HepG2 (cell line): Measurements from ENCODE around the gene C20orf204. TPM values are rescaled to one million over a fixed set of nuclear protein-coding genes. Genes with fewer than 3 reads are reported as not detected.

ENCODE experiments used
- CENPBD1 ChIP-seq: sonication (generic); formaldehyde crosslinking; IDR thresholded peaks from 2 replicates; pipeline ENCODE4 v1.8.0; 2022; ENCODE audit warnings: missing genetic modification reagents, low read depth, mild to moderate bottlenecking, borderline replicate concordance
- E2F1 ChIP-seq: sonication (generic); formaldehyde crosslinking; IDR thresholded peaks from 2 replicates; pipeline ENCODE4 v1.5.0; 2020; ENCODE audit warnings: missing genetic modification reagents
- E2F5 ChIP-seq: sonication (generic); formaldehyde crosslinking; conservative IDR thresholded peaks from 2 replicates; pipeline ENCODE4 v1.4.0; 2020; ENCODE audit warnings: missing genetic modification reagents
- POGK ChIP-seq: sonication (generic); formaldehyde crosslinking; conservative IDR thresholded peaks from 2 replicates; pipeline ENCODE4 v1.8.0; 2022; ENCODE audit warnings: mild to moderate bottlenecking, moderate library complexity, missing genetic modification reagents
- RCOR2 ChIP-seq: IDR thresholded peaks from 2 replicates; pipeline ENCODE4 v1.6.1; 2016; ENCODE audit warnings: missing biosample characterization, missing genetic modification reagents
- RFXAP ChIP-seq: sonication (generic); formaldehyde crosslinking; IDR thresholded peaks from 2 replicates; pipeline ENCODE4 v1.4.0; 2020; ENCODE audit warnings: missing genetic modification reagents, borderline replicate concordance
- SIX1 ChIP-seq: sonication (generic); formaldehyde crosslinking; IDR thresholded peaks from 2 replicates; pipeline ENCODE4 v1.4.0; 2020; ENCODE audit warnings: missing genetic modification reagents, borderline replicate concordance
- TOPORS ChIP-seq: sonication (generic); formaldehyde crosslinking; IDR thresholded peaks from 2 replicates; pipeline ENCODE4 v1.8.0; 2023; ENCODE audit warnings: mild to moderate bottlenecking, missing genetic modification reagents
- TRIM22 ChIP-seq: fragments of 450-650 bp; IDR thresholded peaks from 2 replicates; pipeline ENCODE4 v1.6.1; 2017
- ZFP62 ChIP-seq: sonication (generic); formaldehyde crosslinking; IDR thresholded peaks from 2 replicates; pipeline ENCODE4 v1.4.0; 2020; ENCODE audit warnings: missing genetic modification reagents
- ZFY ChIP-seq: sonication (generic); formaldehyde crosslinking; IDR thresholded peaks from 2 replicates; pipeline ENCODE4 v1.4.0; 2020; ENCODE audit warnings: missing genetic modification reagents
- ZNF256 ChIP-seq: sonication (generic); formaldehyde crosslinking; conservative IDR thresholded peaks from 2 replicates; pipeline ENCODE4 v1.4.0; 2020; ENCODE audit warnings: missing genetic modification reagents
- ZNF263 ChIP-seq: sonication (generic); formaldehyde crosslinking; IDR thresholded peaks from 2 replicates; pipeline ENCODE4 v1.4.0; 2020; ENCODE audit warnings: missing genetic modification reagents
- ZNF33B ChIP-seq: sonication (generic); formaldehyde crosslinking; IDR thresholded peaks from 2 replicates; pipeline ENCODE4 v1.5.1; 2020; ENCODE audit warnings: mild to moderate bottlenecking, missing genetic modification reagents
- ZNF362 ChIP-seq: sonication (generic); formaldehyde crosslinking; IDR thresholded peaks from 2 replicates; pipeline ENCODE4 v1.4.0; 2020; ENCODE audit warnings: missing genetic modification reagents, mild to moderate bottlenecking, borderline replicate concordance
- ZNF644 ChIP-seq: IDR thresholded peaks from 2 replicates; pipeline ENCODE4 v1.6.1; 2016; ENCODE audit warnings: low read depth
- ZNF674 ChIP-seq: sonication (generic); formaldehyde crosslinking; IDR thresholded peaks from 2 replicates; pipeline ENCODE4 v1.5.0; 2020; ENCODE audit warnings: low read depth, mild to moderate bottlenecking, missing genetic modification reagents
- ZNF766 ChIP-seq: sonication (generic); formaldehyde crosslinking; IDR thresholded peaks from 2 replicates; pipeline ENCODE4 v1.5.0; 2020; ENCODE audit warnings: missing genetic modification reagents, borderline replicate concordance
- ZNF782 ChIP-seq: sonication (generic); formaldehyde crosslinking; IDR thresholded peaks from 2 replicates; pipeline ENCODE4 v1.4.0; 2020; ENCODE audit warnings: missing genetic modification reagents, mild to moderate bottlenecking, borderline replicate concordance
- polyA plus RNA-seq, 8 experiments: library from polyadenylated mRNA; depleted of rRNA in 3 of 8; stranded (reverse) in 7 of 8; unstranded in 1 of 8; fragments of >200 nt; fragmentation: Illumina TruSeq in 4 of 8; extraction: Trizol in 4 of 8; gene quantifications; 2 replicates each; pipeline versions ENCODE4 v1.2.1 to v1.2.3, GENCODE V29; 2011 to 2016; ENCODE audit warnings: low read depth in 4 of 8, missing spikeins in 1 of 8, mixed read lengths in 1 of 8; ENCODE audit not compliant: insufficient read depth in 1 of 8
- total RNA-seq, 5 experiments: library from RNA; depleted of rRNA; stranded (reverse); fragments of >200 nt; fragmentation: Illumina TruSeq; extraction: Trizol; gene quantifications; 2 replicates each; pipeline ENCODE4 v1.2.3, GENCODE V29; 2016; ENCODE audit warnings: low read depth in 1 of 5
- TF ChIP-seq, protein P1 (sequence below): sonication (generic); formaldehyde crosslinking; IDR thresholded peaks from 2 replicates; pipeline ENCODE4 v1.8.1; 2023; ENCODE audit warnings: mild to moderate bottlenecking, inconsistent platforms, moderate library complexity, missing genetic modification reagents, borderline replicate concordance

C20orf204 gene
- total and polyA plus RNA-seq, 2 of the 13 experiments (the other 11 are each of a cell fraction or from before 2014, with no cell fraction given): 22.1 to 80.0 TPM

DNA sequence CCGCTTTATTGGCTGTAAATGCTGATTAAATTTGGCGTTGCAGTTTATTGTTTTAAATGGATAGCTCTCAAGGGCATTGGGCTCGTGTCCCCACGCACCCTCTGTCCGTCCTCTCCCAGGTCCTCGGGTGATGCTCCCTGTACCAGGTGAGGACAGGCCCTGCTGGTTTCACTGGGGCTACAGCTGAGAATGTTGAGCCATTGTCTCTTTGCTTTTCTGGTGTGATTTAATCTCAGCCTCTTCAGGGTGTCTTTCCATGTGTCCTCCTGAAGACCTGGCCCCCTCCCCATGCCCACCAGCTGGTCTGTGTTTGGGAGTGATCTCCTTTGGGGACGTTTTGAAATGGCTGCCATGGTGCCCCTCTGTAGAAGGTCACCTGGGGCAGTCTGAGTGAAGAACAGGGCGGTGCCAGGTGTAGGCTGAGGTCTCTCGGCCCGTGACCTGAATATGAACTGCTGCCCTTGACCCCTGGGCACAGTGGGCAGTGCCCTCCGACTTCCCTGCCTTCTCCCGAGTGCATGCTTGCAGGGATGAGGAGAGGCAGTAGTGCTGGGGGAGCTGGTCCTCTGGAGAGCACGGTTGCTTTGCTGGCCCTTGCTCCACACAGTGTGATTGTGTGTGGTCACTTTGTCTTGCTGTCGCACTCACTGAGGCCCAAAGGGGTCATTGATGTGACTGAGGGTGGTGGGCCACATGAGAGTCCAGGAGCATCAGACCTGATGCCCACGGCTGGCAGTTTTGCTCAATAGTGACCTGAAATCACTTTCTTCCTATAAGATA lies 12.4 kb upstream of the C20orf204 start (continued):
- TF ChIP-seq ZNF33B (CRISPR knock-in tag): no peak
- no peak; the same call in 1 of the 2 replicates for TF ChIP-seq ZFY (CRISPR knock-in tag)
- TF ChIP-seq E2F1 (CRISPR knock-in tag): no peak
- TF ChIP-seq ZNF256 (CRISPR knock-in tag): no peak
- no peak for TF ChIP-seq ZNF644
- no peak for TF ChIP-seq SIX1
- TF ChIP-seq E2F5 (CRISPR knock-in tag): no peak
- TF ChIP-seq ZNF674 (CRISPR knock-in tag): no peak
- TF ChIP-seq ZFP62 (CRISPR knock-in tag): no peak
- no peak for TF ChIP-seq RCOR2 (CRISPR knock-in tag)
- no peak for TF ChIP-seq CENPBD1
- peak; percentile 52; the same call in 1 of the 2 replicates for TF ChIP-seq RFXAP (CRISPR knock-in tag)
- no peak for TF ChIP-seq POGK (CRISPR knock-in tag)
- TF ChIP-seq ZNF766: no peak
- TF ChIP-seq TOPORS (CRISPR knock-in tag): no peak
- peak; percentile 60; the same call in 1 of the 2 replicates for TF ChIP-seq ZNF263 (CRISPR knock-in tag)
- TF ChIP-seq TRIM22: no peak
- TF ChIP-seq ZNF362 (CRISPR knock-in tag): no peak
- no peak for TF ChIP-seq ZNF782 (CRISPR knock-in tag)
- TF ChIP-seq, protein P1, sequence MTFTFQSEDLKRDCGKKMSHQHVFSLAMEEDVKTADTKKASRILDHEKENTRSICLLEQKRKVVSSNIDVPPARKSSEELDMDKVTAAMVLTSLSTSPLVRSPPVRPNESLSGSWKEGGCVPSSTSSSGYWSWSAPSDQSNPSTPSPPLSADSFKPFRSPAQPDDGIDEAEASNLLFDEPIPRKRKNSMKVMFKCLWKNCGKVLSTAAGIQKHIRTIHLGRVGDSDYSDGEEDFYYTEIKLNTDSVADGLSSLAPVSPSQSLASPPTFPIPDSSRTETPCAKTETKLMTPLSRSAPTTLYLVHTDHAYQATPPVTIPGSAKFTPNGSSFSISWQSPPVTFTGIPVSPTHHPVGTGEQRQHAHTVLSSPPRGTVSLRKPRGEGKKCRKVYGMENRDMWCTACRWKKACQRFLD (CRISPR knock-in tag): 0 out of 2 replicates have a peak, but pooled peaks have one; percentile 25
